ENCODE results near the gene SGCD.

Gene SGCD

DNA sequence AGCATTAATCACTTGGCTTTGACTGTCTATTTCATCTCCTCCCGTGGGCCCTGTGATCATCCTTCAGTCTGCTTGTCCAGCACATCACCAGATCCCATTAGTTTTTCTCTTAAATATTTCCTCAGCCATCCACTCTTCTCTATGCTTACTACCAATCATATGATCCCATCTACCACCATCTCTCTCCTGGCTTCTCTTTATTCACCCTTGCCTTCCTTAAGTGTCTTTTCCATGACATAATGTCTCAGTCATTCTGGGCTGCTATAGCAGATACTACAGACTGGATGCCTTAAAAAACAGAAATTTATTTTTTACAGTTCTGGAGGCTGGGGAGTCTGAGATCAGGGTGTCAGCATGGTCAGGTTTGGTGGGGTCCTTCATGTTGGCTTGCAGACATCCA lies 314.7 kb downstream of the SGCD start:
- no peak overlapping the region for H3K27ac ChIP-seq (ENCODE audit: extremely low read depth, low read depth, low read length)
- H3K36me3 ChIP-seq (ENCODE audit: control insufficient read depth in 2 of 2, insufficient read depth in 1 of 2, low read length in 2 of 2), result no peaks in the 10 kb centered on the region
- POLR2A ChIA-PET, result no interaction called here
- no peak overlapping the region for H3K4me3 ChIP-seq (ENCODE audit: low read depth, low read length)
- H3K9me3 ChIP-seq (ENCODE audit: control insufficient read depth, insufficient read depth, low read depth, low read length), result no peaks in the 10 kb centered on the region
- TF ChIP-seq ZNF112 (tag by site-specific recombination; IDR thresholded peaks at IDR 0.05) (no peak), KLF7 (tag by site-specific recombination; IDR thresholded peaks at IDR 0.05; ENCODE audit: borderline replicate concordance) (no peak), ZNF23 (tag by site-specific recombination; IDR thresholded peaks at IDR 0.05; ENCODE audit: borderline replicate concordance) (no peak)
- TF ChIP-seq, protein P1, sequence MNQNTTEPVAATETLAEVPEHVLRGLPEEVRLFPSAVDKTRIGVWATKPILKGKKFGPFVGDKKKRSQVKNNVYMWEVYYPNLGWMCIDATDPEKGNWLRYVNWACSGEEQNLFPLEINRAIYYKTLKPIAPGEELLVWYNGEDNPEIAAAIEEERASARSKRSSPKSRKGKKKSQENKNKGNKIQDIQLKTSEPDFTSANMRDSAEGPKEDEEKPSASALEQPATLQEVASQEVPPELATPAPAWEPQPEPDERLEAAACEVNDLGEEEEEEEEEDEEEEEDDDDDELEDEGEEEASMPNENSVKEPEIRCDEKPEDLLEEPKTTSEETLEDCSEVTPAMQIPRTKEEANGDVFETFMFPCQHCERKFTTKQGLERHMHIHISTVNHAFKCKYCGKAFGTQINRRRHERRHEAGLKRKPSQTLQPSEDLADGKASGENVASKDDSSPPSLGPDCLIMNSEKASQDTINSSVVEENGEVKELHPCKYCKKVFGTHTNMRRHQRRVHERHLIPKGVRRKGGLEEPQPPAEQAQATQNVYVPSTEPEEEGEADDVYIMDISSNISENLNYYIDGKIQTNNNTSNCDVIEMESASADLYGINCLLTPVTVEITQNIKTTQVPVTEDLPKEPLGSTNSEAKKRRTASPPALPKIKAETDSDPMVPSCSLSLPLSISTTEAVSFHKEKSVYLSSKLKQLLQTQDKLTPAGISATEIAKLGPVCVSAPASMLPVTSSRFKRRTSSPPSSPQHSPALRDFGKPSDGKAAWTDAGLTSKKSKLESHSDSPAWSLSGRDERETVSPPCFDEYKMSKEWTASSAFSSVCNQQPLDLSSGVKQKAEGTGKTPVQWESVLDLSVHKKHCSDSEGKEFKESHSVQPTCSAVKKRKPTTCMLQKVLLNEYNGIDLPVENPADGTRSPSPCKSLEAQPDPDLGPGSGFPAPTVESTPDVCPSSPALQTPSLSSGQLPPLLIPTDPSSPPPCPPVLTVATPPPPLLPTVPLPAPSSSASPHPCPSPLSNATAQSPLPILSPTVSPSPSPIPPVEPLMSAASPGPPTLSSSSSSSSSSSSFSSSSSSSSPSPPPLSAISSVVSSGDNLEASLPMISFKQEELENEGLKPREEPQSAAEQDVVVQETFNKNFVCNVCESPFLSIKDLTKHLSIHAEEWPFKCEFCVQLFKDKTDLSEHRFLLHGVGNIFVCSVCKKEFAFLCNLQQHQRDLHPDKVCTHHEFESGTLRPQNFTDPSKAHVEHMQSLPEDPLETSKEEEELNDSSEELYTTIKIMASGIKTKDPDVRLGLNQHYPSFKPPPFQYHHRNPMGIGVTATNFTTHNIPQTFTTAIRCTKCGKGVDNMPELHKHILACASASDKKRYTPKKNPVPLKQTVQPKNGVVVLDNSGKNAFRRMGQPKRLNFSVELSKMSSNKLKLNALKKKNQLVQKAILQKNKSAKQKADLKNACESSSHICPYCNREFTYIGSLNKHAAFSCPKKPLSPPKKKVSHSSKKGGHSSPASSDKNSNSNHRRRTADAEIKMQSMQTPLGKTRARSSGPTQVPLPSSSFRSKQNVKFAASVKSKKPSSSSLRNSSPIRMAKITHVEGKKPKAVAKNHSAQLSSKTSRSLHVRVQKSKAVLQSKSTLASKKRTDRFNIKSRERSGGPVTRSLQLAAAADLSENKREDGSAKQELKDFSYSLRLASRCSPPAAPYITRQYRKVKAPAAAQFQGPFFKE (tag by site-specific recombination; IDR thresholded peaks at IDR 0.05; ENCODE audit: borderline replicate concordance), result no peak
- TF ChIP-seq, protein P2, sequence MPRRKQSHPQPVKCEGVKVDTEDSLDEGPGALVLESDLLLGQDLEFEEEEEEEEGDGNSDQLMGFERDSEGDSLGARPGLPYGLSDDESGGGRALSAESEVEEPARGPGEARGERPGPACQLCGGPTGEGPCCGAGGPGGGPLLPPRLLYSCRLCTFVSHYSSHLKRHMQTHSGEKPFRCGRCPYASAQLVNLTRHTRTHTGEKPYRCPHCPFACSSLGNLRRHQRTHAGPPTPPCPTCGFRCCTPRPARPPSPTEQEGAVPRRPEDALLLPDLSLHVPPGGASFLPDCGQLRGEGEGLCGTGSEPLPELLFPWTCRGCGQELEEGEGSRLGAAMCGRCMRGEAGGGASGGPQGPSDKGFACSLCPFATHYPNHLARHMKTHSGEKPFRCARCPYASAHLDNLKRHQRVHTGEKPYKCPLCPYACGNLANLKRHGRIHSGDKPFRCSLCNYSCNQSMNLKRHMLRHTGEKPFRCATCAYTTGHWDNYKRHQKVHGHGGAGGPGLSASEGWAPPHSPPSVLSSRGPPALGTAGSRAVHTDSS (tag by site-specific recombination; IDR thresholded peaks at IDR 0.05), result no peak
- TF ChIP-seq, protein P3, sequence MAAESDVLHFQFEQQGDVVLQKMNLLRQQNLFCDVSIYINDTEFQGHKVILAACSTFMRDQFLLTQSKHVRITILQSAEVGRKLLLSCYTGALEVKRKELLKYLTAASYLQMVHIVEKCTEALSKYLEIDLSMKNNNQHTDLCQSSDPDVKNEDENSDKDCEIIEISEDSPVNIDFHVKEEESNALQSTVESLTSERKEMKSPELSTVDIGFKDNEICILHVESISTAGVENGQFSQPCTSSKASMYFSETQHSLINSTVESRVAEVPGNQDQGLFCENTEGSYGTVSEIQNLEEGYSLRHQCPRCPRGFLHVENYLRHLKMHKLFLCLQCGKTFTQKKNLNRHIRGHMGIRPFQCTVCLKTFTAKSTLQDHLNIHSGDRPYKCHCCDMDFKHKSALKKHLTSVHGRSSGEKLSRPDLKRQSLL (tag by site-specific recombination; IDR thresholded peaks at IDR 0.05), result no peak
- TF ChIP-seq, protein P4, sequence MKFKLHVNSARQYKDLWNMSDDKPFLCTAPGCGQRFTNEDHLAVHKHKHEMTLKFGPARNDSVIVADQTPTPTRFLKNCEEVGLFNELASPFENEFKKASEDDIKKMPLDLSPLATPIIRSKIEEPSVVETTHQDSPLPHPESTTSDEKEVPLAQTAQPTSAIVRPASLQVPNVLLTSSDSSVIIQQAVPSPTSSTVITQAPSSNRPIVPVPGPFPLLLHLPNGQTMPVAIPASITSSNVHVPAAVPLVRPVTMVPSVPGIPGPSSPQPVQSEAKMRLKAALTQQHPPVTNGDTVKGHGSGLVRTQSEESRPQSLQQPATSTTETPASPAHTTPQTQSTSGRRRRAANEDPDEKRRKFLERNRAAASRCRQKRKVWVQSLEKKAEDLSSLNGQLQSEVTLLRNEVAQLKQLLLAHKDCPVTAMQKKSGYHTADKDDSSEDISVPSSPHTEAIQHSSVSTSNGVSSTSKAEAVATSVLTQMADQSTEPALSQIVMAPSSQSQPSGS (tag by site-specific recombination; IDR thresholded peaks at IDR 0.05; ENCODE audit: low read depth), result no peak
- TF ChIP-seq, protein P5, sequence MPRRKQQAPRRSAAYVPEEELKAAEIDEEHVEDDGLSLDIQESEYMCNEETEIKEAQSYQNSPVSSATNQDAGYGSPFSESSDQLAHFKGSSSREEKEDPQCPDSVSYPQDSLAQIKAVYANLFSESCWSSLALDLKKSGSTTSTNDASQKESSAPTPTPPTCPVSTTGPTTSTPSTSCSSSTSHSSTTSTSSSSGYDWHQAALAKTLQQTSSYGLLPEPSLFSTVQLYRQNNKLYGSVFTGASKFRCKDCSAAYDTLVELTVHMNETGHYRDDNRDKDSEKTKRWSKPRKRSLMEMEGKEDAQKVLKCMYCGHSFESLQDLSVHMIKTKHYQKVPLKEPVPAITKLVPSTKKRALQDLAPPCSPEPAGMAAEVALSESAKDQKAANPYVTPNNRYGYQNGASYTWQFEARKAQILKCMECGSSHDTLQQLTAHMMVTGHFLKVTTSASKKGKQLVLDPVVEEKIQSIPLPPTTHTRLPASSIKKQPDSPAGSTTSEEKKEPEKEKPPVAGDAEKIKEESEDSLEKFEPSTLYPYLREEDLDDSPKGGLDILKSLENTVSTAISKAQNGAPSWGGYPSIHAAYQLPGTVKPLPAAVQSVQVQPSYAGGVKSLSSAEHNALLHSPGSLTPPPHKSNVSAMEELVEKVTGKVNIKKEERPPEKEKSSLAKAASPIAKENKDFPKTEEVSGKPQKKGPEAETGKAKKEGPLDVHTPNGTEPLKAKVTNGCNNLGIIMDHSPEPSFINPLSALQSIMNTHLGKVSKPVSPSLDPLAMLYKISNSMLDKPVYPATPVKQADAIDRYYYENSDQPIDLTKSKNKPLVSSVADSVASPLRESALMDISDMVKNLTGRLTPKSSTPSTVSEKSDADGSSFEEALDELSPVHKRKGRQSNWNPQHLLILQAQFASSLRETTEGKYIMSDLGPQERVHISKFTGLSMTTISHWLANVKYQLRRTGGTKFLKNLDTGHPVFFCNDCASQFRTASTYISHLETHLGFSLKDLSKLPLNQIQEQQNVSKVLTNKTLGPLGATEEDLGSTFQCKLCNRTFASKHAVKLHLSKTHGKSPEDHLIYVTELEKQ (tag by site-specific recombination; IDR thresholded peaks at IDR 0.05; ENCODE audit: borderline replicate concordance), result no peak
- TF ChIP-seq, protein P6, sequence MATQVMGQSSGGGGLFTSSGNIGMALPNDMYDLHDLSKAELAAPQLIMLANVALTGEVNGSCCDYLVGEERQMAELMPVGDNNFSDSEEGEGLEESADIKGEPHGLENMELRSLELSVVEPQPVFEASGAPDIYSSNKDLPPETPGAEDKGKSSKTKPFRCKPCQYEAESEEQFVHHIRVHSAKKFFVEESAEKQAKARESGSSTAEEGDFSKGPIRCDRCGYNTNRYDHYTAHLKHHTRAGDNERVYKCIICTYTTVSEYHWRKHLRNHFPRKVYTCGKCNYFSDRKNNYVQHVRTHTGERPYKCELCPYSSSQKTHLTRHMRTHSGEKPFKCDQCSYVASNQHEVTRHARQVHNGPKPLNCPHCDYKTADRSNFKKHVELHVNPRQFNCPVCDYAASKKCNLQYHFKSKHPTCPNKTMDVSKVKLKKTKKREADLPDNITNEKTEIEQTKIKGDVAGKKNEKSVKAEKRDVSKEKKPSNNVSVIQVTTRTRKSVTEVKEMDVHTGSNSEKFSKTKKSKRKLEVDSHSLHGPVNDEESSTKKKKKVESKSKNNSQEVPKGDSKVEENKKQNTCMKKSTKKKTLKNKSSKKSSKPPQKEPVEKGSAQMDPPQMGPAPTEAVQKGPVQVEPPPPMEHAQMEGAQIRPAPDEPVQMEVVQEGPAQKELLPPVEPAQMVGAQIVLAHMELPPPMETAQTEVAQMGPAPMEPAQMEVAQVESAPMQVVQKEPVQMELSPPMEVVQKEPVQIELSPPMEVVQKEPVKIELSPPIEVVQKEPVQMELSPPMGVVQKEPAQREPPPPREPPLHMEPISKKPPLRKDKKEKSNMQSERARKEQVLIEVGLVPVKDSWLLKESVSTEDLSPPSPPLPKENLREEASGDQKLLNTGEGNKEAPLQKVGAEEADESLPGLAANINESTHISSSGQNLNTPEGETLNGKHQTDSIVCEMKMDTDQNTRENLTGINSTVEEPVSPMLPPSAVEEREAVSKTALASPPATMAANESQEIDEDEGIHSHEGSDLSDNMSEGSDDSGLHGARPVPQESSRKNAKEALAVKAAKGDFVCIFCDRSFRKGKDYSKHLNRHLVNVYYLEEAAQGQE (tag by site-specific recombination; IDR thresholded peaks at IDR 0.05), result no peak
- TF ChIP-seq, protein P7, sequence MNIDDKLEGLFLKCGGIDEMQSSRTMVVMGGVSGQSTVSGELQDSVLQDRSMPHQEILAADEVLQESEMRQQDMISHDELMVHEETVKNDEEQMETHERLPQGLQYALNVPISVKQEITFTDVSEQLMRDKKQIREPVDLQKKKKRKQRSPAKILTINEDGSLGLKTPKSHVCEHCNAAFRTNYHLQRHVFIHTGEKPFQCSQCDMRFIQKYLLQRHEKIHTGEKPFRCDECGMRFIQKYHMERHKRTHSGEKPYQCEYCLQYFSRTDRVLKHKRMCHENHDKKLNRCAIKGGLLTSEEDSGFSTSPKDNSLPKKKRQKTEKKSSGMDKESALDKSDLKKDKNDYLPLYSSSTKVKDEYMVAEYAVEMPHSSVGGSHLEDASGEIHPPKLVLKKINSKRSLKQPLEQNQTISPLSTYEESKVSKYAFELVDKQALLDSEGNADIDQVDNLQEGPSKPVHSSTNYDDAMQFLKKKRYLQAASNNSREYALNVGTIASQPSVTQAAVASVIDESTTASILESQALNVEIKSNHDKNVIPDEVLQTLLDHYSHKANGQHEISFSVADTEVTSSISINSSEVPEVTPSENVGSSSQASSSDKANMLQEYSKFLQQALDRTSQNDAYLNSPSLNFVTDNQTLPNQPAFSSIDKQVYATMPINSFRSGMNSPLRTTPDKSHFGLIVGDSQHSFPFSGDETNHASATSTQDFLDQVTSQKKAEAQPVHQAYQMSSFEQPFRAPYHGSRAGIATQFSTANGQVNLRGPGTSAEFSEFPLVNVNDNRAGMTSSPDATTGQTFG (tag by site-specific recombination; IDR thresholded peaks at IDR 0.05; ENCODE audit: borderline replicate concordance), result no peak
- TF ChIP-seq, protein P8, sequence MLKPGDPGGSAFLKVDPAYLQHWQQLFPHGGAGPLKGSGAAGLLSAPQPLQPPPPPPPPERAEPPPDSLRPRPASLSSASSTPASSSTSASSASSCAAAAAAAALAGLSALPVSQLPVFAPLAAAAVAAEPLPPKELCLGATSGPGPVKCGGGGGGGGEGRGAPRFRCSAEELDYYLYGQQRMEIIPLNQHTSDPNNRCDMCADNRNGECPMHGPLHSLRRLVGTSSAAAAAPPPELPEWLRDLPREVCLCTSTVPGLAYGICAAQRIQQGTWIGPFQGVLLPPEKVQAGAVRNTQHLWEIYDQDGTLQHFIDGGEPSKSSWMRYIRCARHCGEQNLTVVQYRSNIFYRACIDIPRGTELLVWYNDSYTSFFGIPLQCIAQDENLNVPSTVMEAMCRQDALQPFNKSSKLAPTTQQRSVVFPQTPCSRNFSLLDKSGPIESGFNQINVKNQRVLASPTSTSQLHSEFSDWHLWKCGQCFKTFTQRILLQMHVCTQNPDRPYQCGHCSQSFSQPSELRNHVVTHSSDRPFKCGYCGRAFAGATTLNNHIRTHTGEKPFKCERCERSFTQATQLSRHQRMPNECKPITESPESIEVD (tag by site-specific recombination; IDR thresholded peaks at IDR 0.05), result no peak
- H3K4me1 ChIP-seq (ENCODE audit: control insufficient read depth, insufficient read depth, low read length), result no peaks in the 10 kb centered on the region
- CTCF ChIA-PET, result no interaction called here

Measured in HEK293 (cell line).